H1 (cell line): ENCODE results near the gene SPOCD1. TPM values are rescaled to one million over a fixed set of nuclear protein-coding genes. Genes with fewer than 3 reads are reported as not detected.
A peak's percentile ranks its signal among the peaks of the same experiment; 100 is the strongest.

Source experiments
- E2F6 ChIP-seq: IDR thresholded peaks from 2 replicates; pipeline ENCODE4 v1.6.1; 2012; ENCODE audit warnings: inconsistent platforms
- FOSL1 ChIP-seq: IDR thresholded peaks from 2 replicates; pipeline ENCODE4 v1.6.1; 2011; ENCODE audit warnings: mild to moderate bottlenecking, low read depth, low read length, moderate library complexity; ENCODE audit not compliant: insufficient read depth
- NRF1 ChIP-seq: IDR thresholded peaks from 2 replicates; pipeline ENCODE4 v1.6.1; 2011; ENCODE audit warnings: mild to moderate bottlenecking, low read depth, low read length, improper control_type of control experiment
- POU5F1 ChIP-seq: IDR thresholded peaks from 2 replicates; pipeline ENCODE4 v1.6.1; 2011; ENCODE audit warnings: low read depth, mild to moderate bottlenecking, low read length, moderate library complexity
- TAF1 ChIP-seq: IDR thresholded peaks from 2 replicates; pipeline ENCODE4 v1.6.1; 2011; ENCODE audit warnings: mild to moderate bottlenecking, low read depth, low read length
- TCF12 ChIP-seq: IDR thresholded peaks from 2 replicates; pipeline ENCODE4 v1.6.1; 2011; ENCODE audit warnings: low read depth, mild to moderate bottlenecking, low read length
- polyA plus RNA-seq, 7 experiments: library from polyadenylated mRNA; depleted of rRNA in 3 of 7; stranded (reverse) in 5 of 7; unstranded in 2 of 7; fragments of >200 nt in 5 of 7; fragments of 200-250 nt in 2 of 7; gene quantifications; 1 replicate in 5 of 7; 2 replicates in 1 of 7; 4 replicates in 1 of 7; pipeline versions ENCODE4 v1.2.1 to v1.2.3, GENCODE V29; 2011 to 2013; ENCODE audit warnings: missing spikeins in 2 of 7, mixed read lengths in 2 of 7
- total RNA-seq: library from RNA; stranded (reverse); fragmentation: NEBNext Ultra II Directional; extraction: Animal tissue kit (Norgen Biotek cat#: 25700); gene quantifications from 2 replicates; pipeline ENCODE4 v1.2.1, GENCODE V29; 2021

The SPOCD1 gene
- total and polyA plus RNA-seq, 2 of the 8 experiments (the other 6 are each of a cell fraction or from before 2014, with no cell fraction given): 1.8 to 2.9 TPM

GRCh38 chr1:31782421-31783410, 33.1 kb downstream of the SPOCD1 start (continued):
- TF ChIP-seq POU5F1: peak; percentile 19; the same call in 1 of the 2 replicates
- 0 out of 2 replicates have a peak, but pooled peaks have one; percentile 23 for TF ChIP-seq TCF12
- 0 out of 2 replicates have a peak, but pooled peaks have one; percentile 23 for TF ChIP-seq TAF1
- TF ChIP-seq E2F6: no peak
- TF ChIP-seq FOSL1: no peak
- no peak for TF ChIP-seq NRF1
